Activated CD8-positive, alpha-beta memory T cell treated with anti-CD3 and anti-CD28 coated beads, Interleukin-2, amount 10 ng/mL, durations not matched to agents 7 days and 5 days (primary cell): ENCODE measurements around the gene GRIA3. TPM values are rescaled to one million over a fixed set of nuclear protein-coding genes. Genes with fewer than 3 reads are reported as not detected.

Experiments
- ATAC-seq: fragments of 150-1000 bp; cut with Tn5 transposase; one replicate; pipeline ENCODE4 v1.10.0; 2021; ENCODE audit warnings: moderate library complexity
- CTCF ChIA-PET: fragments of 350-600 bp; sonication (Branson Sonifier 250); formaldehyde crosslinking; loops from one replicate; lab custom pipeline; 2021; ENCODE audit warnings: antibody characterized with exemption; lab: Charles Lee
- DNase-seq: peaks from one replicate; pipeline ENCODE4 v3.0.0-alpha.2; 2020
- H3K27ac Mint-ChIP-seq: one replicate; pipeline ENCODE4 v1.8.0; 2021; ENCODE audit warnings: mild to moderate bottlenecking, mixed read lengths
- H3K27me3 Mint-ChIP-seq: one replicate; pipeline ENCODE4 v1.8.0; 2021; ENCODE audit warnings: mixed read lengths
- H3K36me3 Mint-ChIP-seq: one replicate; pipeline ENCODE4 v1.8.0; 2021; ENCODE audit warnings: mild to moderate bottlenecking, mixed read lengths
- H3K4me1 Mint-ChIP-seq: one replicate; pipeline ENCODE4 v1.8.0; 2021; ENCODE audit warnings: mixed read lengths
- H3K4me3 Mint-ChIP-seq: one replicate; pipeline ENCODE4 v1.8.0; 2021; ENCODE audit warnings: mild to moderate bottlenecking, moderate library complexity, mixed read lengths
- H3K9me3 Mint-ChIP-seq: one replicate; pipeline ENCODE4 v1.8.0; 2022; ENCODE audit warnings: low read depth, mixed read lengths
- total RNA-seq, 2 experiments: library from RNA; stranded (reverse); gene quantifications; one replicate each; pipeline ENCODE4 v1.2.3, GENCODE V29; 2021

GRIA3 gene
- total RNA-seq, 2 experiments from 2014 or later, result not detected

GRCh38 chrX:123175366-123176122, 8.5 kb upstream of the GRIA3 start:
- no peak overlapping the region for H3K4me3 Mint-ChIP-seq
- H3K4me1 Mint-ChIP-seq, result no peaks in the 10 kb centered on the region
- no peaks in the 10 kb centered on the region for H3K27me3 Mint-ChIP-seq
- CTCF ChIA-PET, result no interaction called here
- ATAC-seq (no peak), DNase-seq (no peak)
- no peak overlapping the region for H3K27ac Mint-ChIP-seq
- H3K36me3 Mint-ChIP-seq, result no peaks in the 10 kb centered on the region
- no peaks in the 10 kb centered on the region for H3K9me3 Mint-ChIP-seq

DNA sequence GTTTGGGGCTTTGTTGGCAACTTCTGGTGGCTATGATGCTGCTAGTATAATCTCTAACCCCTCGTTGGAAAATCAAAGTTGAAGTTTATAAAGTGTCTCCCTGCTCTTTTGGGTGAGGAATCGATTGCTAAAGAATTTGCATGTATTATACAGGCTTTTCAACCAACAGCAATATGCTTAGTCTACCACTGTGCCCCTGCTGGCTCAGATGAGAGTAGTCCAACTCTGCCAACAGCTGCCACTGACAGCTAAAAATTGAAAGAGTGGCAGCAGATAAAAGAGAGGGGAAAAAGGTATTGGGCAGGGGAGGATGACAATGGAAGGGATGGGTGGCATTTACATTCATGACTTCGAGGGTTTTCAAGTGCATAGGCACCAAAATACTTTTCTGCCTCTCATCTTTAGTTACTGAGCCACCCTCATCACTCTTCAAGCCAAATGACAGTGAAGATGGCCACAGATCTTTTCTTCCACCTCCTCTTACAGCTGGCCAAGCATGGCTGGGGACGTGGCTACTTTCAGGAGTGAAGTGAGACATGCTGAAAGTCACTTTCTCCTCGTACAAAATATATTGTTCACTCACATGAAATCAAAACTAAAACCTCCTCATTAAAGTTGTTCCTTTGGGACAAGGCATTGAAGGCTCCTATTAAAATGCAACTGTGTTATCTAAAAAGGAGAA, 2.7 kb upstream of the GRIA3 start:
- ATAC-seq, result no peak
- Mint-ChIP-seq H3K4me3 (no peak overlapping the region), H3K4me1 (no peaks in the 10 kb centered on the region)

GRCh38 chrX:123184866-123185276, 793 bp downstream of the GRIA3 start:
- no peaks in the 10 kb centered on the region for H3K36me3 Mint-ChIP-seq
- DNase-seq, result no peak
- peaks cover 26% of the 10 kb centered on the region for H3K27me3 Mint-ChIP-seq
- CTCF ChIA-PET, result no interaction called here
- H3K27ac Mint-ChIP-seq, result no peak overlapping the region
- ATAC-seq, result no peak
- H3K4me1 Mint-ChIP-seq, result no peaks in the 10 kb centered on the region
- H3K9me3 Mint-ChIP-seq, result no peaks in the 10 kb centered on the region
- H3K4me3 Mint-ChIP-seq, result no peak overlapping the region

More for the DNA sequence above, 2.7 kb upstream of the GRIA3 start:
- CTCF ChIA-PET, result no interaction called here
- Mint-ChIP-seq H3K27me3 (peaks cover 23% of the 10 kb centered on the region), H3K27ac (no peak overlapping the region), H3K36me3 (no peaks in the 10 kb centered on the region), H3K9me3 (no peaks in the 10 kb centered on the region)
- DNase-seq, result no peak

DNA sequence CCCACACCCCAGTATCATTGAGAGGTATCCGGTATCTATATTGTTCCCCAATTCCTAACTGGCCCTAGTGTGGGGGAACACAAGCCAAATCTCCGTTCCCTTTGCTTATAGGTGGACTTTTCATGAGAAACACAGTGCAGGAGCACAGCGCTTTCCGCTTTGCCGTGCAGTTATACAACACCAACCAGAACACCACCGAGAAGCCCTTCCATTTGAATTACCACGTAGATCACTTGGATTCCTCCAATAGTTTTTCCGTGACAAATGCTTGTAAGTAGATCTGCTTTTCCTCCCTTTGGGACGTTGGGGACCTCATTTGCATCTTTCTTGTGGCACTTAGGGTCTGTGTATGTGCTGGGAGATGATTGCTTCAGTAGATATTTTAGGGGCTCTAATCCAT, 1.6 kb downstream of the GRIA3 start:
- no peaks in the 10 kb centered on the region for H3K9me3 Mint-ChIP-seq
- H3K27me3 Mint-ChIP-seq, result peaks cover 26% of the 10 kb centered on the region
- H3K4me3 Mint-ChIP-seq, result no peak overlapping the region
- ATAC-seq (no peak), DNase-seq (no peak)
- CTCF ChIA-PET, result no interaction called here
- H3K27ac Mint-ChIP-seq, result no peak overlapping the region
- no peaks in the 10 kb centered on the region for H3K4me1 Mint-ChIP-seq
- no peaks in the 10 kb centered on the region for H3K36me3 Mint-ChIP-seq

DNA sequence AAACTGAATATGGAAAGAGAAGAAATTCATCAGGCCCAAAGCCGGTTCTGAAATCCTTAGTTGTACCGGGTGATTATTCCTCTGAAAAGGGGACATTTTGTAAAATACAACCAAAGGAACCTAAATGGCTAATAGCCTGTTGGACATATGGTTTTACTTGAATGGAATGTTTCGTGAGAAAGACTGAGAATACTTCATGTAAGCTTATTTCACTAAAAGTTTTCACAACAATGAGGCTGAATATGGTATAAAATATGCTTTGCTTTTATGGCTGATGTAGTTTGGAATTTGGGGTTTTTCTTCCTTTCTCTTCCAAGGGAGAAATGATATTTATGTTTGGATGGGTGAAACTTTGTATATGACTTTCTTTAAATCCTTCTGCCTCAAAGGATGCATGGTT, 2.7 kb downstream of the GRIA3 start:
- H3K4me1 Mint-ChIP-seq, result no peaks in the 10 kb centered on the region
- DNase-seq (no peak), ATAC-seq (no peak)
- H3K27ac Mint-ChIP-seq, result no peak overlapping the region
- CTCF ChIA-PET, result no interaction called here
- no peak overlapping the region for H3K4me3 Mint-ChIP-seq
- peaks cover 26% of the 10 kb centered on the region for H3K27me3 Mint-ChIP-seq
- H3K36me3 Mint-ChIP-seq, result no peaks in the 10 kb centered on the region
- no peaks in the 10 kb centered on the region for H3K9me3 Mint-ChIP-seq

DNA sequence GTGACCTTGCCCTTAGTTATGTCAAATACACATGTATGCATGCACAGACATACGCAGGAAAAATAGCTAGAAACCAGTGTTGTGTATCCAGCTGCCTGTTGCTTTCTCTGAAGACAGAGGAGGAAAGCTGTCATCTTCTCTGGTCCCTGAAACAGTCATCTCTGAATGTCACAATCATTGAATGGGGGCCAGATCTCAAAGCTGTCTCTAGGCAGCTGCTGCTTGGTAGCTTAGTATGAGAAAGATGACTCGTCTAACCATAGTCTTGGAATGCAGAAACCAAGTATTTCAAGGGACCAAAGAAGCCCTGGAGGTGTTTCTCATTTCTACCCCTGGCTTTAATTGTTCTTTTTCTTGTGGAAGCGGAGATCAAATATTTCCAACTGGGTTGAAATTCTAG, 4.0 kb downstream of the GRIA3 start:
- no peaks in the 10 kb centered on the region for H3K4me1 Mint-ChIP-seq
- DNase-seq, result no peak
- H3K27ac Mint-ChIP-seq, result no peak overlapping the region
- no peaks in the 10 kb centered on the region for H3K36me3 Mint-ChIP-seq
- CTCF ChIA-PET, result no interaction called here
- no peak overlapping the region for H3K4me3 Mint-ChIP-seq
- H3K27me3 Mint-ChIP-seq, result peaks cover 23% of the 10 kb centered on the region
- no peaks in the 10 kb centered on the region for H3K9me3 Mint-ChIP-seq
- ATAC-seq, result no peak

- Mint-ChIP-seq H3K9me3 (no peaks in the 10 kb centered on the region), H3K4me1 (no peaks in the 10 kb centered on the region), H3K4me3 (no peak overlapping the region), H3K36me3 (no peaks in the 10 kb centered on the region), H3K27ac (no peak overlapping the region), H3K27me3 (peaks cover 11% of the 10 kb centered on the region)
- no peak for ATAC-seq
- DNase-seq, result no peak
- CTCF ChIA-PET, result no interaction called here
Measured at GRCh38 chrX:123189338-123189737, 5.3 kb downstream of the GRIA3 start.

GRCh38 chrX:123190096-123190495, 6.0 kb downstream of the GRIA3 start:
- Mint-ChIP-seq H3K4me1 (no peaks in the 10 kb centered on the region), H3K27ac (no peak overlapping the region), H3K9me3 (no peaks in the 10 kb centered on the region), H3K27me3 (peaks cover 11% of the 10 kb centered on the region), H3K4me3 (no peak overlapping the region), H3K36me3 (no peaks in the 10 kb centered on the region)
- ATAC-seq (no peak), DNase-seq (no peak)
- CTCF ChIA-PET, result no interaction called here

DNA sequence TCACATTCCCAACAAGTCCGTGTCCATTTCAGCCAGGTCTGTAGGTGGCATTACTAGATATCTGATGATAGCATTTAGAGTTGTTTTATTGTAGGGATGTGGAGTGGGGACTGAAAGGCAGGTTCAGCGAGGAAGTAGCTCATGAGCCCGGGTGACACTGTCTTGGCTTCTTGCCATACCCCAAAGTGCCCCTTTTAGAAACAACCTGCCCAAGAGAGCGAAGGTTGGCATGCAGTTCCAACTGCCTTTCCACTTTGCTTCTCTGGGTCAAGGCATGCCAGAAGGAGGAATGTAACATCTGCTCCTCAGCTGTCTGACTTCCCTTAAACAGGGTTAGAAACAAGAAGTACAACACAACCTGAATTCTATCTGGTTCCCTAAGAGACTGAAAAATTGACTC, 9.0 kb downstream of the GRIA3 start:
- no peak overlapping the region for H3K27ac Mint-ChIP-seq
- CTCF ChIA-PET, result no interaction called here
- H3K9me3 Mint-ChIP-seq, result no peaks in the 10 kb centered on the region
- H3K4me1 Mint-ChIP-seq, result no peaks in the 10 kb centered on the region
- no peaks in the 10 kb centered on the region for H3K27me3 Mint-ChIP-seq
- ATAC-seq, result no peak
- no peak overlapping the region for H3K4me3 Mint-ChIP-seq
- H3K36me3 Mint-ChIP-seq, result no peaks in the 10 kb centered on the region
- DNase-seq, result no peak

DNA sequence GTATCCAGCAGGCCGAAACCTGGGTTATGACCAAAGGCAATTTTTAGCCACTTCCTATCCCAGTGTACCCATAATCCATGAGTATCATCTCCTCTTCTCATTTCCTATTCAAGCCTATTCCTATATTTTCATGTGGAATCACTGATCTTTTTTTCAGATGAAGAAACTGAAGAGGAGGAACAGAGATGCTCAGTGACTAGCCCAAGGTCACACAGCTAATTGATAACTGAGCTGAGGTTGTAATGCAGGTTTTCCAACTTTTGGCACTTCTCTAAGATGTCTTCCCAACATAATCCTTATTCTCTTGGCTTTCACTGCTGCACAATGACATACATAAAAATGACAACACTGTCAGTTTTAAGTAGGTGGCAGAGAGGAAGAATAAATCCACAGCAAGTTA, 15.3 kb downstream of the GRIA3 start:
- DNase-seq, result no peak
- Mint-ChIP-seq H3K27me3 (no peaks in the 10 kb centered on the region), H3K4me1 (no peaks in the 10 kb centered on the region), H3K27ac (no peak overlapping the region), H3K4me3 (no peak overlapping the region), H3K36me3 (no peaks in the 10 kb centered on the region), H3K9me3 (no peaks in the 10 kb centered on the region)
- no peak for ATAC-seq
- CTCF ChIA-PET, result no interaction called here

DNA sequence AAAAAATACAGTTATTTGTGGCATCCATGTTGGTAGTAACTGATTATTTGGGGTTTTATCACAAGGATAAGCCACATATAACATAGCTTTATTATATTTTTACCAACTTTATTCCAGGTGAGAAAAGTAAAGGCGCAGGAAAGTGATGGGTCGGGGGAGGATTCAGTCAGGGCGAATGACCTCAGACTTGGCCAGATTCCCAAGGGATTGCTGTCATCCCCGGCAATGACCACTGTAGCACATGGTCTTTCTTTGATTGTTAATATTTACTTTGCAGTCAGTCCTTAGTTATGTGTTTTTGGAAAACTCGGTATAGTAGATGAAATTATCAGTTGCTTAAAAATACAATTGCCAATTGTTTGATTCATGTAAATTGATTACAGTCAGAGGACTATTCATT, 17.6 kb downstream of the GRIA3 start:
- CTCF ChIA-PET, result no interaction called here
- Mint-ChIP-seq H3K4me1 (no peaks in the 10 kb centered on the region), H3K9me3 (no peaks in the 10 kb centered on the region), H3K27me3 (no peaks in the 10 kb centered on the region), H3K36me3 (no peaks in the 10 kb centered on the region), H3K4me3 (no peak overlapping the region), H3K27ac (no peak overlapping the region)
- ATAC-seq (no peak), DNase-seq (no peak)

DNA sequence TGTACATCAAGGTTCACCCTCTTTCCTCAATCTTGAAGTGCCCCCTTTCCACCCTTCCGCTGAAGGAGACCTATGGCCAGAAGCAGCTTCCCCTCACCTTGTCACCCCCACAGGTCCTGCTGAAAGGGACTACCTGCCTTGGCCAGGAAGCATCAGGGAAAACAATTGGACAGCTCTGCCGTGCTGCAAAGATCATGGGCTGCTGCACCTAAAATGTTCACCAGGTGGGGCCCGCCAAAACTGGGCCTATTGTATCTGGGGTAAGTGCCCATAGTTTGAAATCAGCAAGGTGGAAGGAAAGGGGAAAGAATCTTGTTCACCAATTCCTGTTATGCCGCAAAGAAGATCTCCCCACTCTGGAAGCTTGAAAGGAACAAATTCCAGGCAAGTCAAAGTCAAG, 18.4 kb downstream of the GRIA3 start:
- Mint-ChIP-seq H3K9me3 (no peaks in the 10 kb centered on the region), H3K4me3 (no peak overlapping the region), H3K4me1 (no peaks in the 10 kb centered on the region), H3K36me3 (no peaks in the 10 kb centered on the region), H3K27ac (no peak overlapping the region), H3K27me3 (no peaks in the 10 kb centered on the region)
- DNase-seq (no peak), ATAC-seq (no peak)
- CTCF ChIA-PET, result no interaction called here

GRCh38 chrX:123203772-123204171, 19.7 kb downstream of the GRIA3 start:
- ATAC-seq (no peak), DNase-seq (no peak)
- Mint-ChIP-seq H3K27ac (no peak overlapping the region), H3K4me1 (no peaks in the 10 kb centered on the region), H3K27me3 (no peaks in the 10 kb centered on the region), H3K9me3 (no peaks in the 10 kb centered on the region), H3K36me3 (no peaks in the 10 kb centered on the region), H3K4me3 (no peak overlapping the region)
- CTCF ChIA-PET, result no interaction called here

- CTCF ChIA-PET, result no interaction called here
- no peaks in the 10 kb centered on the region for H3K27me3 Mint-ChIP-seq
- DNase-seq, result no peak
- no peak for ATAC-seq
- no peaks in the 10 kb centered on the region for H3K9me3 Mint-ChIP-seq
- no peak overlapping the region for H3K4me3 Mint-ChIP-seq
- H3K4me1 Mint-ChIP-seq, result no peaks in the 10 kb centered on the region
- H3K27ac Mint-ChIP-seq, result no peak overlapping the region
- H3K36me3 Mint-ChIP-seq, result no peaks in the 10 kb centered on the region
Measured at GRCh38 chrX:123206176-123206575, 22.1 kb downstream of the GRIA3 start.
